GM19455 (cell line): Measurements from ENCODE around the gene ZNF516.

Source experiments
- ATAC-seq: cut with Tn5 transposase; IDR thresholded peaks from one replicate; pipeline ENCODE4 v1.9.1; 2021; ENCODE audit not compliant: unreplicated experiment

Gene ZNF516

GRCh38 chr18:76426737-76427305 lies 68.2 kb downstream of the ZNF516 start:
- ATAC-seq = no peak

- ATAC-seq = no peak
Observed at GRCh38 chr18:76425146-76426131, 69.6 kb downstream of the ZNF516 start.

GRCh38 chr18:76422838-76423237 lies 72.2 kb downstream of the ZNF516 start:
- ATAC-seq = no peak

- no peak for ATAC-seq
Observed at GRCh38 chr18:76422121-76422520, 72.9 kb downstream of the ZNF516 start.

- no peak for ATAC-seq
Observed at GRCh38 chr18:76421685-76422078, 73.4 kb downstream of the ZNF516 start.

- no peak for ATAC-seq
Observed at GRCh38 chr18:76420898-76421684, 74.0 kb downstream of the ZNF516 start.

GRCh38 chr18:76419811-76420210 lies 75.2 kb downstream of the ZNF516 start:
- ATAC-seq = no peak

- ATAC-seq = no peak
Observed at GRCh38 chr18:76416911-76417310, 78.1 kb downstream of the ZNF516 start.

GRCh38 chr18:76414936-76415621 lies 80.0 kb downstream of the ZNF516 start:
- no peak for ATAC-seq

GRCh38 chr18:76412818-76413565 lies 82.0 kb downstream of the ZNF516 start:
- no peak for ATAC-seq

- no peak for ATAC-seq
Observed at GRCh38 chr18:76412010-76412817, 82.8 kb downstream of the ZNF516 start.

GRCh38 chr18:76410660-76411417 lies 84.2 kb downstream of the ZNF516 start:
- ATAC-seq = no peak

- ATAC-seq = no peak
Observed at GRCh38 chr18:76410033-76410432, 85.0 kb downstream of the ZNF516 start.

GRCh38 chr18:76408480-76409067 lies 86.5 kb downstream of the ZNF516 start:
- ATAC-seq = no peak

- no peak for ATAC-seq
Observed at GRCh38 chr18:76407681-76408080, 87.4 kb downstream of the ZNF516 start.

- no peak for ATAC-seq
Observed at GRCh38 chr18:76406791-76407190, 88.3 kb downstream of the ZNF516 start.

- ATAC-seq = no peak
Observed at GRCh38 chr18:76405681-76406356, 89.2 kb downstream of the ZNF516 start.

GRCh38 chr18:76405280-76405679 lies 89.8 kb downstream of the ZNF516 start:
- ATAC-seq = no peak
